NCI-H1105 (cell line): Measurements from ENCODE around the gene RPTOR.

Experiments
- DNase-seq: peaks from one replicate; lab custom pipeline; 2025; lab: John Stamatoyannopoulos, UW

The RPTOR gene

DNA sequence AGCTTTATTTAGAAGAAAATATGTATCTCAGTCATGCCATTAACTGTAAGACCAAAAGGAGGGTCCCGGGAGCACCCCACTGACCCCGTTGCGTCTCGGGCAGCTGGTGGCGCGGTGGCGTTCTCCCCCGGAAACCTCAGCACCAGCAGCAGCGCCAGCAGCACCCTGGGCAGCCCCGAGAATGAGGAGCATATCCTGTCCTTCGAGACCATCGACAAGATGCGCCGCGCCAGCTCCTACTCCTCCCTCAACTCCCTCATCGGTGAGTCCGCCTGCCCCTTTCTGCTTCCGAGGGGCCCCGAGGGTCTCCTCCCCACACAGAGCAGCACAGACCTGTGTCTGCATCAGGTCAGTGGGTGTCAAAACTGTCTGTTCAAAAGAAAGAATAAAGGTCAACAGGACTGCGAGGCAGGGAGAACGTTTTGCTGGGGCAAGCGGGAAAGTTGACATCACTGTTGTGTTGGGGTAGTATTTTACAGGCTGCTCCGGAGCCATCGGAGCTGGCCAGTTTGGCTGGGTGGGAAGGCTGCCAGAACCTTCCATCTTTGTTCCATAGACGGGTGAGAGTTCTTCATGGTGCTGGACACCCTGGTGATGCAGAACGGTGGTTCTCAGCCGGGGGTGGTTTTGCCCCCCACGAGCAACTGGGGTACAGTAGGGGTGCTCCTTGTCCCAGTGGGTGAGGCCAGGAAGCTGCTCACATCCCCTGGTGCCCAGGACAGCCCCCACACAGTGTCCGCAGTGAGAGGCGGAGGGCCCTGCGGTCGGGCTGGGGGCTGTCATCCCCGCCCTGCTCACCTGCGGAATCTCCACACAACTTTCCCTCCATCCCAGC lies 349.2 kb downstream of the RPTOR start:
- DNase-seq: no peak

DNA sequence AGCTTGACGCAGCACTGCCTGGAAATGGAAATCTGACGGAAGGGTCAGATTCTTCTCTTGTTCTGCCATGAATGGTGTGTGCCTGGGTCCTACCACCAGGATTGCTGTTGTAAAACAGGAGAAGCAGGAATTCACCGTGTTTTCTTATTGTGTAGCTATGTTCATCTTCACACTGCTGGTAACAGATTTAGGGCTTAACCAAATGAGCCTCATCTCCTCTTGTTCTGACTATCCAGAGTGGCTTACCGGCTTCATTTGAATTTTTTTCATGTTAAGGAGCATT lies 349.7 kb downstream of the RPTOR start:
- DNase-seq: no peak

DNA sequence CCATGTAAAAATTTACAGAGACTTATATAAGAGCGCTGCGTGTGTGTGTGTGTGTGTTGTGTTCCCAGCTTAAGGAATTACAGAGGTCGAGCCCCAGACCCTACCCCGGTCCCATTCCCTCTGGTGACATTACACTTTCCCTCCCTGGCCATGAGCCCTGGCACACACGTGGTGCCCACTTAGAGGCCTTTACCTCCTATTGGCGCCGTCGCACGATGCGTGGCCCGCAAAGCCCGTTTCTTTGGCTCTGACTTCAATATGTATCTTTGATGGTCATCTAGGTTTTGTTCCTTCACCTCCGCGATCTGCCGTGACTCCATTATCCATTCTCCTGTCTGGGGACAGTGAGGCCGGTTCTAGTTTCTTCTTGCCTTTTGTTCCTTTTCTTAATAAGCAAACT lies 350.1 kb downstream of the RPTOR start:
- DNase-seq: no peak

DNA sequence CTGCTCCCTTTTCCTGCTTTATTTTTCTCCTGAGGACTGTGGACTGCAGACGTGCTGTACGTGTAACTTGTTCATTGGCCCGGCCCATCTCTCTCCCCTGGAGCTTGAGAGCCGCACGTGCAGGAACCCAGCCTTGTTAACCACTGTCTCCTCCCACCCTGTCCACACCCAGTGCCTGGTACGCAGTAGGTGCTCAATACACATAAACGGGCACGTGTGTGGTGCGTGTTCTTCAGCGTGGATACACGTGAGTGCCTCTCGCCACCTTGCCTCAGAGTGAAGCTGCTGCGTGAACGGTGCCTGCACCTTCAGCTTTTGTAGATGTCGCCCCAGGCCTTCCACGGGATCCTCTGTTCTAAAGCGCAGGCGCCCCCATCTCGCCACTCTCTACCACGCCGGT lies 350.7 kb downstream of the RPTOR start:
- DNase-seq: no peak

DNA sequence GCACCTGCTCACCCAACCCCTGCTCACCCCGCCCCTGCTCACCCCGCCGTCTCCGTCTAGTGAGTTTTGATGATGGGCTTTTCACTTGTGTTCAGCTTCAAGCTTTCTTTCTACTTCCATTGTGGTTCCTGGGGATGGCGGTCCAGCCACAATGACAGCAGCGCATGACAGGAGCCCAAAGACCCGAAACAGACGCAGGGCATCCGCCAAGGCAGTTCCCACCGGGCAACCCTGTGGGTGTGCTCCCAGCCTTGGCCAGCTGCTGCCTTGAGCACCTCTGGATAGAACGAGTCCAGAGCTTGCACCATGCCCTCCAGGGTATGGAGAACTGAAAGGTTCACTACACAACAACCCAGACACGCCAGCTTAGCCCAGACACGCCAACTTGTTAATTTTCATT lies 354.1 kb downstream of the RPTOR start:
- DNase-seq: no peak

DNA sequence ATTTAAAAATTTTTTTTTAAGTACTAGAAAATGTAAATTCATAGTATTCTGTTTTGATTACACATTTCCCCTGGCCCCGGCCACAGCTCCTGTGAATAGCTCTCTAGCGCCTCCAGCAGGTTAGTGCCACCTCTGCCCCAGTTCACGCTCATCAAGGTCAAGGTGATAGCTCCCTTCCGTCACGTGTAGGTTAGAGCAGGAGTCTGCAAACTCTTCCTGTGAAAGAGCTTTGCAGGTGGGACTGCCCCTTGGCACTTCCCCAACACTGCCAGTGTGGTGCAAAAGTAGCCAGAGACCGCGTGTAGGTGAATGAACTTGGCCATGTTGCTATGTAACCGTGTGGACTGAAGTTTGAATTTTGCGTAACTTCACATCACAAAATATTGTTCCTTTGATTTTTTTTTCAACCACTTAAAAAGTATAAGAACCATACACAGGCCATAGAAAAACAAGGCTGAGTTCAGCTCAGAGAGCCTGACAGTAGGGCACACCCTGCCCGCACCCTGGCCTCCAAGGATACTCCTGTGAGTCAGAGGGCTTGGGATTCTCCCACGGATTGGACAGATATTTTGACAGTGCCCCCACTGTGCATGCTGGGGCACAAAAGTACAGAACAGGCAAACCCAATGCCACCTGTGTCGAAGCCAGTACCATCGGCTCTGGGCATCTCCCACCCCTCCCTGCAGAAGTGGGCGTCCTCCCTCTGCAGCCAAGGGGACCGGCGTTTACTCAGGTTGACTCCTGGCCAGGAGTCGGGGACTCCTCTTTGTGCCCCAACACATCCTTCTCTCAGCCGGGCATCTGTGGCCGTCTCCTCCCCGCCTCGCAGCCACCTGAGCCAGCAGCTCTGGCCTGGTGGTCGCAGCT lies 355.0 kb downstream of the RPTOR start:
- DNase-seq: no peak

DNA sequence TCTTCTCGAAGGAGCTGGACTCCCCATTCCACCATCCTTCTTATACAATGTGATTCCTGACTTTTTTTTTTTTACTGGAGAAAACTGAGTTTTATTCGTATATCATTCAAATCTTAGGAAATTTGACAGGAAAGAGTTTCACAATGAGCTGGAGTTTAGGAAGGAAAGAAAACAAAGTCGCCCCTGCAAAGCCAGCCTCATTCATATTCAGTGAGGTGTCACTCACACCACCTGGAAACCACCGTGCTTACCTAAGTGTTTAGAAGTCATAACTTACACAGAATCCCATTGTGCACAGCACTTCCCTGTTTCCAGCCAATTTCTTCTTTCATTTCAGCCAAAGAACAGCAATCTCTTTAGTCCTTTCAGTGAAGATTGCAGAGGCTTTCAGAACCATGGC lies 356.7 kb downstream of the RPTOR start:
- no peak for DNase-seq

DNA sequence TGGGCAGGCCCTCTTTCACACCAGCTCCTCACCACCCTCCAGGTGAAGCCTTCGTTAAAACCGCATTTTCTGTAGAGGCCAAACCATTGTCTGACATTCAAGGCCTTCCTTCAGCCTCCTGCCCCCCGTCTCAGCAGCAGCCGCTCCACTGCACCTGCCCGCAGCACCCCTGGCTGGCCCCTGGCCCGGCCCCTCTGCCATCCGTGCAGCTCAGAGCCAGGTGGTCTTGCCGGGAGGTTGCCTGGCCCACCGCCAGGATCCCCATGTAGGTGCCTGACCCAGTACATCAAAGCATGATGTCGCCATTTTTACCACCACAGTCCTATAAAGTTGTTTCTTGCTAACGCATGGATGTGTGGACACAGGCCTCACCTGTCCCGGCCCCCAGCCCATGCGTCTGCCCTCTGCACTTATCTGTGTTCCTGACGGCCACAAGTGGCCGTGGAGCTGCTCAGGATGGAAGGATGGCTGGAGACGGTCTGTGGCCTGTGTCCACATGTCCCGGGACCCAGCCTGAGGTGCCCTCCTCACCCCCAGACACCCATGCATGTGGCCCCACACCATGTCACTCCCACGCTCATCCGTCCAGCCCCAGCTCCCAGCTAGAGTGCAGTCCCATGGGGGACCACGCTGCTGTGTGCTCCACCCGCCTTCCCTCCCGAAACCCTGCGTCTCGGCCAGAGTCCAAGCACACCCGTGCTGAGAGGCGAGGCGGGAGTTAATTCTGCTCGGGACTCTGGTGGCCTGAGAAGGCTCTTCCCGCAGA lies 357.7 kb downstream of the RPTOR start:
- DNase-seq: no peak

DNA sequence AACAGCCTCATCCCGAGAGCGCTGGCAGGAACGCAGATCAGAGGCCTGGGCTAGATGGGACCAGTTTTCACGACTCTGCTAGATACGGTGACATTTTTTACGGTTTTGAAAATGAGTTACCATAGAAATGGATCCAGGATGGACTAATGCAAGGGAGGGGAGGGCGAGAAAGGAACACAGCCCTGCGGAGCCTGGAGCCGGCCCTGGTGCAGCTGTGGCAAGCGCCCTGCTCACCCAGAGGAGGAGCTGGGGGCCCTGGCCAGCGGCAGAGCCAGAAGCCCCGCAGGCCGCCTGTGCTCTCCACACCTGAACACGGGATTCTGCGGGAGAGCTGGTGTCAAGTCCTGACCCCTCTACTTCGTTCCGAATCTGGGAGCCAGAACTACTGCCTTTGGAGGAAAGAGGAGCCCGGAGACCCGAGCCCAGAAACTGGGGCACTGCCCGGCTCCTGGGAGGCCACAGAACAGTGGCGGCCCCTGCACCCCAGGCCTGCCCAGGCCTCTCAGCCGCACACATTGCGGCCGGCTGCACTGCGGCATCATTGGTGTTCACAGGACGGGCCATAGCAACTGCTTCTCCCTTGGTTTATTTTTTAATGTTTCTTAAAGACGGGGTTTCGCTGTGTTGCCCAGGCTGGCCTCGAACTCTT lies 358.4 kb downstream of the RPTOR start:
- DNase-seq: no peak

DNA sequence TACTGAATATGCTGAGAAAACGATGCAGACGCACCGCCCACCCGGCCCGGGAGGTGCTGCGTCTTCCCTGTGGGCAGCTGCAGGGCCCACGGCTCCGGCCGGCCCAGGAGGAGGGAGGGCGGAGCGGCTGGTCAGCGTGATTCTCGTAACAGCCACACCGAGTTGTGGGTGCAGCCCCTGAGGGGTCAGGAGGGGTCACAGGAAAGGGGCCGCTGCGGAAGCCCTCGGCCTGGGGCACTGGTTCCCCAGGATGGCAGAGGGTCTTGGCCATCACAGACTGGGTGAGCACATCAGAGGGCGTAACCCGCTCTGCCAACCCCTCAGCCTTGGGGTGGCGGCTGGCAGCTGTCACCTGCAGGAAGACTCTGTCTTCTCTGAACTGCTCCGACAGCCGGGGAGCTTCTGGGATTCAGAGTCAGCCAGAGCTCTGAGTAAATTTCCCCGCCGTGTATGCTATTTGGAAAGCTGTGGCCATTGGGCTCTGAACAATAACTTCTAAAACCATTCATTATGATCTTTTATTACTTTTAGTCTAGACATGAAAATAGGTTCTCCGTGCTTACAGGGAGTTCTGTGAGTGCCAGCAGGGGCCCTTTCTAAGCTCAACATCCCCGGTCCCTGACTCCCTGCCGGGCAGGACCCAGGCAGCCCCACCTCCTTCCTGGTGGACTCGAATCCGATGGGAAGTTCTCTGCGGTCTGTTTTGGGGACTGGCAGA lies 359.6 kb downstream of the RPTOR start:
- DNase-seq: no peak

DNA sequence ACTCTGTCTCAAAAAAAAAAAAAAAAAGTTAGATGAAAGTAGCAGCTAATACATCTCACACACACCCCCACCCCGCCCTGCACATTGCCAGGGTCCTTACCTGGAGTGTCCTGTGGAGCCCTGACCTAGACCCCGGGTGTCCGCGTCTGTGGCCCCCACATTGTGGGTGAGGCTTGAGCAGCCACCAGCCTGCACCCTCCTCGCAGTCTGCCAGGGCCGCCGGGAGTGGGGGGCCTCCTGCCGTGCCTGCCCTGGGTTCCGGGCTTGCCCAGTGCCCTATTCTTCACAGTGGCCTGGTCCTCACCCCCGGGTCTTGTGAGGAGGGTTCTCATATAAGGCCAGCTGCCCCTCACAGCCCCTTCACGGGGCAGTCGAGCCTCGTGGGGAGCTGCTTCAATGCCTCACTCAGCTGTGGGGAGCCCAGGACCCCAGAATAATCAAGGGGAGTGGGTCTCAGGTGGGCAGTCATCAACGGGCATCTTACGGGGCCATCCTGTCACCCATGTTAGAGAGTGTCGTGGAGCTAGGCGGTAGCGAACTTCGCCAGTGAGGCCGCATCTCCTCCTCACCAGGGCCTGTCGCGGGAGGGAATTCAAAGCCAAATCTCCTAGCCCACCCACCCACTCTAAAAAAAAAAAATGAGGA lies 361.1 kb downstream of the RPTOR start:
- DNase-seq: no peak

DNA sequence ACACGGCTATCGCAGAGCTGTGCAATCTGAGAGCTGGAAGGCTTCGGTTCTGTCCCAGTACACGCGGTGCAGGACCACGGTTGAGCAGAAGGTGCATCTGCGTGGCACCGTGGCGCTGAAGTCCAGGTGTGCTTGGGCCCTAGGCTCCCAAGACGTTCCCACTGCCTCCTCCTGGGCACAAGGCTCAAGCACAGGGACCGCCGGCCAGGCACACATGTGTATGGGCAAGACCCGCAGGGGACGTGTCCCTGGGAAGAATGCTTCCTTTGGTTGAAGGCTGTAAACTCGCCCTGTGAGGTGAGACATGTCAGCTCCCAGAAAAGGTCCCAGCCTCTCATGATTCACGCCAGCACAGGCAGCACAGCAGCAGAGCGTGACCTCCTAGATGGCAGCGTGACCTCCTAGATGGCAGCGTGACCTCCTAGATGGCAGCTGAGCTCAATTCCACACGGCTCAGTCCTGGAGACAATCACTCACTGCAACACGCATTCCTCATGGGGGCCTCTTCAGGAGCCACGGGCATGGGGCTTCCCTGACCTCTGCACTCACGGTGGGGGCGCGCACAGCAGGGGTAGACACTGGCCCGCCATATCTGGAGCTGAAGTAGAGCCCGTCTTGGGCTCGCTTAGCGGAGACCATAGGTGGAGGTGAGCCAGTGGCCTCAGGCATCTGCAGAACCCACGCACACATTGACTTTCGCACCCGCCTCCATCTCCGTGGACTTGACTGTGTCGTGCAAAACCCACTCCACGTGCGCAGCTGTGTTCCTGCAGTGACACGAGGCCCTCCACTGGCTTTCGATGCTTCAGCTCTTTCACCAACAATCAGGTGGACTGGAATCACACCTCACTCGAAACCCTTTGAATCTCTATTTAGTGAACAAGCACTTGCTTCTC lies 362.0 kb downstream of the RPTOR start:
- no peak for DNase-seq

DNA sequence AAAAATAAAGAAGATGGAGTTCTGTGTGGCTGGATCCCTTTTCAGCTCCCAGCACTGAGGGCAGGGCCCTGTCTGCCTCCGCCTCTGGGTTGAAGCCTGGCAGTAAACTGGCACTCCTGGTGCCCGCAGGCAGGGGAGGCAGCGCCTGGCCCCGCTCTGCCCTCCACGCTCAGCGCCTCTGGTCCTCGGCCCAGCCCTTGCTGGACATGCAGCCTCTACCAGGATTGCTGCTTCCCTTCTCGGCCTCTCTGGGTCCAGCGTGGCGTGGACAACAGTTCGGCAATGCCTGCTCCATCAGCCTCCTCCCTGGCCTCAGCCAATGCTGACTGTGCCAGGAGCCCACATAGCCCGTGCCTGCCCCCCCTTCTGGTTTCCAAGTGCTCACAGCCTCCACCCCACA lies 362.6 kb downstream of the RPTOR start:
- DNase-seq: no peak

DNA sequence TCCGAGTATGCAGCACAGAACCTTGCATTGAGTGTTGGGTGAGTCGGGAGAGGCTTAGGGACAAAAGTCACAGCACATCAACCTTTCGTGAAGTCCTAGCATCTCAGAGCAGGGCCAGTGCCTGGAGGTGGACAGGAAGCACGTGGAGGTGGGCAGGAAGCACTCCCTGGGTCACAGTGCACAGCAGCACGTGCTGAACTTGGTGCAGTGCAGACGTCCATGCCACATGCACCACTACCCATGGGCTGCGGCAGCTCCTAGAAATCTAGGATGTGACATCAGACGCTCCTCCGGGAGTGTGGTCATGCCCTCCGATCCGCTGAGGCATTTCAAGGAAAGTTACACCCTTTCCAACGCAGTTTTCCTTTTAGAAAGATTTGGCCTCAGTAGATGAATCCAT lies 363.6 kb downstream of the RPTOR start:
- no peak for DNase-seq

DNA sequence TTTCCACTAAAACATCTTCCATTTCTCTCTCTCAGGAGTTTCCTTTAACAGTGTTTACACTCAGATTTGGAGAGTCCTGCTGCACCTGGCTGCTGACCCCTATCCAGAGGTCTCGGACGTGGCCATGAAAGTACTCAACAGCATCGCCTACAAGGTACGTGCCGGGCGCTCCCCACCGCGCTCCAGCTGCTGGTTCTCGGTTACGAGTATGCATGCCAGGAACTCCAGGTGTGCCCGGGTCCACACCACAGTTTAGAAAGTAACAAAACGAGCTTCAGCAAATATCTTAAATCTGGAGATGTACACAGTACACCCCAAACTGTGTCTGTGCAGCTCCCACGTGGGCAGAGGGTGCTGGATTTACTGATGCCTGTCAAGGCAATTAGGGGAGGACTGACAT lies 364.1 kb downstream of the RPTOR start:
- DNase-seq: no peak

DNA sequence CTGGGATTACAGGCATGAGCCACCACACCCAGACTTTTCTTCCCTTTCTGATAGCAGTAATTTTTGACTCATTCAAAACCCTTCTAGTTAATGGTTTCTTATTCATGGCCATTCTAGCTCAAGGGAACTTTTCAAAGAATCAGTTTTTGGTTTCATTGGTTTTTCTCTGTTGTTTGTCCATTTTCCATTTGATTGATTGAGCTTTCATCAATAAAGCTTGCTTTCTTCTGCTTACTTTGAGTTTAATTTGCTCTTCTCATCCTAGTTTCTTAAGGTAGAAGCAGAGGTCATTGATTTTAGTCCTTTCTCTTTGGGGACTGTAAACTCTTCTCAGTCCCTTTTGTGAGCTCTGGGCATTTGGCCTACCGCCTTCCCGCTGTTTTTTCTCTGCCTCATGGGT lies 365.0 kb downstream of the RPTOR start:
- DNase-seq: no peak

DNA sequence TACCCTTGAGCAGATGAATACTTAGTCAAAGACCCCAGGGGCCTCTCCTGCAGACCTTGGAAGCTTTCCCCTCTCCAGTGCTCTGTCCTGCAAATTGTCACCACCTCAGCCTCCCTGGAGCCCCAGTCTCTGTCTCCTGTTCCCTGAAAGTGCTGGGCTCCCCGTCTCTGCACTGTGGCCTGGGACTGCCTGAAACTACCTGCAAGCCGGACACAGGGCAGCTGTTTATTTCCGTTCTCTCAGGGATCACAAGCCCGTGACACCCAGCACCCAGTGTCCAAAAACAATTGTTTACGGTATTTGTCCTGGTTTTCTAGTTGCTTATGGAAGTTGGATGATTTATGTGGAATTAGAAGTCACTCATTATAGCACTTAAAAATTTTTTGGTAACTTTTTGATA lies 365.4 kb downstream of the RPTOR start:
- DNase-seq: no peak

DNA sequence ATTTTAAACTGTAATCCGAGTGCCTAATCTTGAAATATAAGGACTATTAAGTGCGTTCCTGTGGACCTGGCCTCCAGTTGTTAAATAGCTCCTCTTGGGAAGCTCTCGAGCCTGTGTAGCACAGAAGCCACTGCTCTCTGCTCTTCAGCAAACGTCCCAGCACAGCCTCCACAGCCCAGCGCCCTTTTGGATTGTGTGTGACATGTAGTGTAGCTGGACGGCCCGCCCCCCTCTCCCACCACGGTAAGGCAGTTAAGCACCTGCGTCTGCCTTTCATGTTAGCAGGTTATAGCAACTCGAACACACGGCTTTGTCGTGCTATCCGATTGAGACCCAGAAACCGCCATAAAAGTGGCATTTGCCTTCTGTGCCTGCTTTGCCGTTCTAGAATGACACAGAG lies 367.8 kb downstream of the RPTOR start:
- DNase-seq: no peak

DNA sequence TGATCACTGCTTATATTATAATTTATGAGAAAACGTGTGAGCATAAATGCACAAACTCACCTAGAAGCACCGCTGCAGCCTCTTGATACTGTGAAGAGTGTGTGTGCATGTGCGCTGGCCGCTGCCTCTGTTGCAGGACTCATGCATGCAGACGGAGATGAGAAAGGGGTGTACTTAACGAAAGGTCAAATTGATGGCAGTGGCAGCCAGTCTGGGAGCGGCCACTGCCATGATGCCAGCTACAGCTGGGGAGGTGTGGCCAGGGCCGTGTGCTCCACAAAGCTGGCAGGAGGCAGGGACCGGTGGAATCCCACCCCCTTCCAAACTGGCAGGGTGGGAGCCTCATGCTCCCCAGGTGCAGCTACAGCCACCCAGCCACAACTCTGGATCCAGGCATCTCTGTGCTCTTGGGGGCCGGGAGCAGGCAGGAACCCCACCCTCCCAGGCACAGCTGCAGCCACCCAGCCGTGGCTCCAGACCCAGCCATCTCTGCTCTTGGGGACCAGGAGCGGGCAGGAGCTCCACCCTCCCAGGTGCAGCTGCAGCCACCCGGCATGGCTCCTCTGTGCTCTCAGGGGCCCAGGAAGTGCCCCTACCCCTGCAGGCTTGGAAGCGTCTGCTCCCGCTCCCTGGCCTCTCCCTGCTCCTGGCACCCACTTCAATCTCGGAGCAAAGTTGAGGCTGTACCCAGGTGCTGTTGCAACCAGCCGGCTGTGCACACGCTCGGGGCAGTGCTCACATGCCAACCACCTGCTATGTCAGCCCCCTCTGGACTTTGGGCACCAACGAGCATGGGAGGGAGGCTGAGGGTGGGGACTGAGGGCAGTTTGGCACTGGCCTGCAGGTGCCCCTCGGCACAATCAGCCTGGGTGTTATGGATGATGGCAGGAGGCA lies 369.5 kb downstream of the RPTOR start:
- DNase-seq: no peak
